Right lobe of liver (tissue), 4 donors: ENCODE measurements around the gene DKKL1.

Experiments
- POLR2A ChIP-seq: fragments of 450-650 bp; IDR thresholded peaks from one replicate; pipeline ENCODE4 v1.6.1; 2017; ENCODE audit warnings: antibody characterized with exemption, mild to moderate bottlenecking
- TF ChIP-seq, protein P1 (sequence below), 4 donors: fragments of 200-600 bp in 3 of 4; fragments of 450-650 bp in 1 of 4; IDR thresholded peaks; one replicate each; pipeline versions ENCODE4 v1.5.1 to v1.8.0; 2016 to 2022; ENCODE audit warnings: antibody characterized with exemption in 4 of 4, mild to moderate bottlenecking in 2 of 4
- donor health status: DM: no; HTN: no; CAD: no.
- donor health status: DM: no; HTN: no; CAD: no.
- donor health status: DM: no; HTN: yes; CAD: no.

DNA sequence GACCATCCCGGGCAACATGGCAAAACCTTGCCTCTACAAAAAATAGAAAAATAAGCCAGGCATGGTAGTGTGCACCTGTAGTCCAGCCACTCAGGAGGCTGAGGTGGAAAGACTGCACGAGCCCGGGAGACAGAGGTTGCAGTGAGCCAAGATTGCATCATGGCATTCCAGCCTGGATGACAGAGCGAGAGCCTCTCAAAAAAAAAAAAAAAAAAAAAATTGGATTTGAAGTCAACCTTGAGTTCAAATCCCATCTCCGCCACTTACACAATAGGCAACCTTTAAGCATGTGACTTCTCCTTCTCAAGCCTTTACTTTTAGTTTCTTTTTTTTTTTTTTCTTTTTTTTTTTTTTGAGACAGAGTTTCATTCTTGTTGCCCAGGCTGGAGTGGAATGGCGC lies 36.4 kb downstream of the DKKL1 start:
- TF ChIP-seq, protein P1, sequence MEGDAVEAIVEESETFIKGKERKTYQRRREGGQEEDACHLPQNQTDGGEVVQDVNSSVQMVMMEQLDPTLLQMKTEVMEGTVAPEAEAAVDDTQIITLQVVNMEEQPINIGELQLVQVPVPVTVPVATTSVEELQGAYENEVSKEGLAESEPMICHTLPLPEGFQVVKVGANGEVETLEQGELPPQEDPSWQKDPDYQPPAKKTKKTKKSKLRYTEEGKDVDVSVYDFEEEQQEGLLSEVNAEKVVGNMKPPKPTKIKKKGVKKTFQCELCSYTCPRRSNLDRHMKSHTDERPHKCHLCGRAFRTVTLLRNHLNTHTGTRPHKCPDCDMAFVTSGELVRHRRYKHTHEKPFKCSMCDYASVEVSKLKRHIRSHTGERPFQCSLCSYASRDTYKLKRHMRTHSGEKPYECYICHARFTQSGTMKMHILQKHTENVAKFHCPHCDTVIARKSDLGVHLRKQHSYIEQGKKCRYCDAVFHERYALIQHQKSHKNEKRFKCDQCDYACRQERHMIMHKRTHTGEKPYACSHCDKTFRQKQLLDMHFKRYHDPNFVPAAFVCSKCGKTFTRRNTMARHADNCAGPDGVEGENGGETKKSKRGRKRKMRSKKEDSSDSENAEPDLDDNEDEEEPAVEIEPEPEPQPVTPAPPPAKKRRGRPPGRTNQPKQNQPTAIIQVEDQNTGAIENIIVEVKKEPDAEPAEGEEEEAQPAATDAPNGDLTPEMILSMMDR (IDR thresholded peaks at IDR 0.05): no peak
- TF ChIP-seq POLR2A: no peak
